ENCODE measurements around the gene ZNF648. TPM values are rescaled to one million over a fixed set of nuclear protein-coding genes. Genes with fewer than 3 reads are reported as not detected.
A peak's percentile ranks its signal among the peaks of the same experiment; 100 is the strongest.
"Not testable (repeated sequence)": the region's sequence is repeated elsewhere in the genome, so short reads cannot be mapped to it uniquely, and the experiment has no call there.

The ZNF648 gene, protein sequence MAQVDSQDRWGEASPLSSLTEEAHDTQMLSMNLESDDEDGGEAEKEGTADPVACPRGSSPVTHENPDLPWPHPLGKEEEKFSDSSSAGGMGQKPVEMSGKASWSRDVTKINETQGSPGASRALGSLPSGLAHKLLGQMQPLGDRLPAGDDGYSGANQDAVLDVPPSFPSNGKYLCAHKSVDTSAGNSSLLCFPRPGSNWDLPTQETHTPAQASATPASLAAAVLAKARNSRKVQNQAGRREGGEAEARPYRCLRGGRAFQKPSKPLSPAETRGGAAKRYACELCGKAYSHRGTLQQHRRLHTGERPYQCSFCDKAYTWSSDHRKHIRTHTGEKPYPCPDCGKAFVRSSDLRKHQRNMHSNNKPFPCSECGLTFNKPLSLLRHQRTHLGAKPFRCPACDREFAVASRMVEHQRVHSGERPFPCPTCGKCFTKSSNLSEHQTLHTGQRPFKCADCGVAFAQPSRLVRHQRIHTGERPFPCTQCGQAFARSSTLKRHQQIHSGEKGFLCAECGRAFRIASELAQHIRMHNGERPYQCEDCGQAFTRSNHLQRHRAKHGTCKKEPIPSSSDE
- polyA plus RNA-seq (ENCODE audit: low read depth in 6 of 6): not detected

GRCh38 chr1:182061594-182061993 is at the start of gene ZNF648:
TSS of gene ZNF648 (minus strand) at chr1:182061712. CDS start at chr1:182058010, 3,702 bp downstream.
- H3K4me3 Mint-ChIP-seq: no peak within 1 kb of the TSS
- peaks cover 50 to 83% (median 80%) of the 10 kb centered on the region in 3 donors for H3K27me3 Mint-ChIP-seq
- H3K4me1 Mint-ChIP-seq: peaks cover 0 to 5% (median 0%) of the 10 kb centered on the region in 3 donors
- H3K27ac Mint-ChIP-seq: no peak within 1 kb of the TSS
- no peak for DNase-seq
- peaks cover 0 to 3% of the 10 kb centered on the region in 2 donors for H3K36me3 Mint-ChIP-seq
- H3K9me3 Mint-ChIP-seq: peaks cover 0 to 12% (median 2%) of the 10 kb centered on the region in 7 donors
- no peak for ATAC-seq (ENCODE audit: low read depth in 2 of 2)

GRCh38 chr1:182110635-182111034 is 49.1 kb upstream of the ZNF648 start:
- ATAC-seq (ENCODE audit: low read depth in 2 of 2) (no peak), DNase-seq (no peak)
- peaks cover 39 to 45% (median 40%) of the 10 kb centered on the region in 3 donors for H3K27me3 Mint-ChIP-seq
- peaks cover 3 to 10% (median 7%) of the 10 kb centered on the region in 7 donors for H3K9me3 Mint-ChIP-seq
- H3K27ac Mint-ChIP-seq: no peak overlapping the region
- peaks cover 0 to 5% of the 10 kb centered on the region in 2 donors for H3K36me3 Mint-ChIP-seq
- no peak overlapping the region for H3K4me3 Mint-ChIP-seq
- H3K4me1 Mint-ChIP-seq: no peaks in the 10 kb centered on the region

GRCh38 chr1:182109771-182110170 is 48.3 kb upstream of the ZNF648 start:
- H3K9me3 Mint-ChIP-seq: peaks cover 3 to 10% (median 7%) of the 10 kb centered on the region in 7 donors
- no peak for DNase-seq
- H3K36me3 Mint-ChIP-seq: peaks cover 0 to 5% of the 10 kb centered on the region in 2 donors
- H3K27me3 Mint-ChIP-seq: peaks cover 42 to 47% (median 46%) of the 10 kb centered on the region in 3 donors
- no peaks in the 10 kb centered on the region for H3K4me1 Mint-ChIP-seq
- ATAC-seq (ENCODE audit: low read depth in 2 of 2): no peak
- H3K27ac Mint-ChIP-seq: no peak overlapping the region
- H3K4me3 Mint-ChIP-seq: no peak overlapping the region

DNA sequence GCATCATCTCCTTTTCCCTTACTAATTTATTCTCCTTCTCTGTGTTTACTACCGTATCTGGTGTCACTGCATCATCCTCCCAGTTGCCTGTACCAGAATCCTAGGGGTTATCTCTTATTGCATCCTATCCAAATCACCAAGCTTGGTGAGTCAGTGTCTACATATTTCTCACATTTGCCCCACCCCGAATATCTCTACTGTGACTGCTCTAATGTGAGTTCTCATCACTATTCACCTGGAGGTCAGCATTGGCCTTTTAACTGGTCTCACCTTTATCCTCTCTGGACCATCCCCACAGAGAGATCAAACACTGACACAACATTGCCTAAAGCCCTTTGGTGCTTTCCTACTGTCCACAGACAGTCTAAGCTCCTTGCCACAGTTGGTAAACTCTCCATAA is 45.7 kb upstream of the ZNF648 start:
- H3K36me3 Mint-ChIP-seq: peaks cover 0 to 5% of the 10 kb centered on the region in 2 donors
- no peak for DNase-seq
- peaks cover 29 to 47% (median 42%) of the 10 kb centered on the region in 3 donors for H3K27me3 Mint-ChIP-seq
- no peaks in the 10 kb centered on the region for H3K4me1 Mint-ChIP-seq
- no peak overlapping the region for H3K4me3 Mint-ChIP-seq
- no peak overlapping the region for H3K27ac Mint-ChIP-seq
- H3K9me3 Mint-ChIP-seq: peaks cover 3 to 10% (median 7%) of the 10 kb centered on the region in 7 donors
- no peak for ATAC-seq (ENCODE audit: low read depth in 2 of 2)

DNA sequence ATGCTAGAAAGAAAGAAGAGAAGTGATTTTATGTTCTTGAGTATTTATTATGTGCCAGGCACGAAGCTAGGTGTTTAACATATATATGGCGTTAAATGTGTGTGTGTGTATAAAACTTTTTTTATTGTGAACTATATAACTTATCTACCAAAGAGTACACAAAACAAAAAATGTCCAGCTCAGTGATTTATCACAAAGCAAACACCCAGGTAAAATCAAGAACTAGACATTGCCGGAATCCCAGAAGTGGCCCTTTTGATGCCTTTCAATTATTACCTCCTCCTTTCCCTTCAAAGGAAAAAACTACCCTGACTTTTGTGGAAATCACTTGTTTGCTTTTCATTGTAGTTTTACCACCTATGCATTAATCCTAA is 40.5 kb upstream of the ZNF648 start:
- ATAC-seq (ENCODE audit: low read depth in 2 of 2) (no peak), DNase-seq (no peak)
- Mint-ChIP-seq H3K27me3 (peaks cover 14 to 36% (median 34%) of the 10 kb centered on the region in 3 donors), H3K4me3 (no peak overlapping the region), H3K4me1 (no peaks in the 10 kb centered on the region), H3K9me3 (peaks cover 0 to 9% (median 4%) of the 10 kb centered on the region in 7 donors), H3K36me3 (peaks cover 0 to under 1% of the 10 kb centered on the region in 2 donors), H3K27ac (no peak overlapping the region)

- no peak for ATAC-seq (ENCODE audit: low read depth in 2 of 2)
- H3K27me3 Mint-ChIP-seq: peaks cover 12 to 36% (median 34%) of the 10 kb centered on the region in 3 donors
These were observed 40.0 kb upstream of the ZNF648 start for GRCh38 chr1:182101415-182102042.

DNA sequence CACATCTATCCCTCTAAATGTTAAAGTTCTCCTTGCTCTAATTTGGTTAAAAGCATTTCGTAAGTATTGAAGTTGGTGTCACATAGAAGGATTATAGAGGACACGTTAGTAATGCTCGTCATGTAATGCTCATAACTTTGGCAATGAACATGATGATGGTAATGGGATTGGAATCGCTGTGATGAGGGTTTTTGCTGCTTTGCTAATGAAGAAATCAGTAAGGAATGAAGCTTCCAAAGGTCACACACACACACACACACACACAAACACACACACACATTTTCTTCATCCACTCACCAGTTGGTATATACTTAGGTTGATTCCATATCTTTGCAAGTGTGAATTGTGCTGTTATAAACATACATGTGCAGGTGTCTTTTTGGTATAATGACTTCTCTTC is 36.8 kb upstream of the ZNF648 start:
- no peak overlapping the region for H3K4me3 Mint-ChIP-seq
- H3K36me3 Mint-ChIP-seq: no peaks in the 10 kb centered on the region
- no peak for DNase-seq
- ATAC-seq (ENCODE audit: low read depth in 2 of 2): no peak
- H3K9me3 Mint-ChIP-seq: peaks cover 0 to 7% (median 4%) of the 10 kb centered on the region in 7 donors
- peaks cover 8 to 42% (median 24%) of the 10 kb centered on the region in 3 donors for H3K27me3 Mint-ChIP-seq
- no peak overlapping the region for H3K27ac Mint-ChIP-seq
- H3K4me1 Mint-ChIP-seq: no peaks in the 10 kb centered on the region

More at GRCh38 chr1:182101415-182102042, 40.0 kb upstream of the ZNF648 start:
- Mint-ChIP-seq H3K36me3 (no peaks in the 10 kb centered on the region), H3K9me3 (peaks cover 0 to 7% (median 4%) of the 10 kb centered on the region in 7 donors), H3K4me3 (no peak overlapping the region), H3K27ac (no peak overlapping the region), H3K4me1 (no peaks in the 10 kb centered on the region)
- DNase-seq: no peak

DNA sequence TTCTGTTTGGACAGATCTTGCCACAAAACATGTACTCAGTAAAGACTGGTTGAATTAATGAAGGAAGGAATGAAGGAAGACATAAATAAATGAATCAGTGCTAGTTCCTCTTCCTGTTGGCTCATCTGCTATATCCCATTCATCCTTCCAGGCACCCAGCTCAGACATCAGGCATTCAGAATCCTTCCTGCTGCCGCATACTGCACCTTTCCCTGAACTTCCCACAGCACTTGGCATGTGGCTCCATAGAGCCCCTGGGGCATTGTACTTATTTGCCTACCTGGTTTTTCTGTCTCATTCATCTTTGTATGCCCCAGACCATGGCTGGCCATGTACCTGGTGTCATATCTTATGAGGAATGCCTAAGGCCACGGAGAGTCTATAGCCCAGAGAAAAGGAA is 34.4 kb upstream of the ZNF648 start:
- Mint-ChIP-seq H3K4me1 (no peaks in the 10 kb centered on the region), H3K36me3 (no peaks in the 10 kb centered on the region), H3K27ac (no peak overlapping the region), H3K27me3 (peaks cover 0 to 43% (median 24%) of the 10 kb centered on the region in 3 donors), H3K9me3 (peaks cover 0 to 7% (median 4%) of the 10 kb centered on the region in 7 donors), H3K4me3 (no peak overlapping the region)
- DNase-seq (no peak), ATAC-seq (ENCODE audit: low read depth in 2 of 2) (no peak)

GRCh38 chr1:182094514-182095005 is 33.0 kb upstream of the ZNF648 start:
- H3K27ac Mint-ChIP-seq; H3K9me3 Mint-ChIP-seq; DNase-seq; ATAC-seq (ENCODE audit: low read depth in 2 of 2); H3K4me1 Mint-ChIP-seq; H3K36me3 Mint-ChIP-seq; H3K4me3 Mint-ChIP-seq: not testable (repeated sequence)
- H3K27me3 Mint-ChIP-seq: peaks cover 0 to 37% (median 18%) of the 10 kb centered on the region in 3 donors

- Mint-ChIP-seq H3K4me1 (no peaks in the 10 kb centered on the region), H3K27ac (no peak overlapping the region), H3K36me3 (no peaks in the 10 kb centered on the region), H3K9me3 (no peaks in the 10 kb centered on the region), H3K27me3 (peaks cover 0 to 37% (median 14%) of the 10 kb centered on the region in 3 donors), H3K4me3 (no peak overlapping the region)
- ATAC-seq (ENCODE audit: low read depth in 2 of 2): no peak
- DNase-seq: no peak
These were observed 32.3 kb upstream of the ZNF648 start for GRCh38 chr1:182093781-182094180.

DNA sequence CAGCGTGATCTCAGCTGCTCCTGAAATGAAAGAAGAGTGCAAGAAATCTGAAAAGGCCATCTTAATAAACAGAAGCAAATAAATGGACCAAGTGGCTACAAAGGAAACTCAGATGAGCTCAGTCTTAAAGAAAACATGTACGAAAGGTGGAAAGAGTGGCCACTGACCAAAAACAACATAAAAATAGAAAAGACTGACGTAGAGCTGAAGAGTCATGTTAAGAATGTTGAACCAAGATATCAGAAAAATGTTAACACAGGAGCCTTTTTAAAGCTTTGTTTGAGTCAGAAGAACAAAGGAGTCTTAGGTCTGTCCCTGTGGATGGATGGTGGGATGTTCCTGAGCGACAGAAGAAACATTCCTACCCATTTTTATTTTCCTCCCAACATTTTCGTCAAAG is 30.8 kb upstream of the ZNF648 start:
- Mint-ChIP-seq H3K9me3 (no peaks in the 10 kb centered on the region), H3K27ac (peak overlapping the region in 1 of 6 donors; percentile 58), H3K4me3 (no peak overlapping the region), H3K4me1 (no peaks in the 10 kb centered on the region), H3K36me3 (no peaks in the 10 kb centered on the region), H3K27me3 (peaks cover 0 to 33% (median 14%) of the 10 kb centered on the region in 3 donors)
- no peak for ATAC-seq (ENCODE audit: low read depth in 2 of 2)
- DNase-seq: no peak

GRCh38 chr1:182091083-182091482 is 29.6 kb upstream of the ZNF648 start:
- Mint-ChIP-seq H3K4me1 (no peaks in the 10 kb centered on the region), H3K36me3 (no peaks in the 10 kb centered on the region), H3K27ac (peak overlapping the region in 1 of 6 donors; percentile 61), H3K27me3 (peaks cover 0 to 22% (median 14%) of the 10 kb centered on the region in 3 donors), H3K9me3 (no peaks in the 10 kb centered on the region), H3K4me3 (no peak overlapping the region)
- no peak for ATAC-seq (ENCODE audit: low read depth in 2 of 2)
- no peak for DNase-seq

DNA sequence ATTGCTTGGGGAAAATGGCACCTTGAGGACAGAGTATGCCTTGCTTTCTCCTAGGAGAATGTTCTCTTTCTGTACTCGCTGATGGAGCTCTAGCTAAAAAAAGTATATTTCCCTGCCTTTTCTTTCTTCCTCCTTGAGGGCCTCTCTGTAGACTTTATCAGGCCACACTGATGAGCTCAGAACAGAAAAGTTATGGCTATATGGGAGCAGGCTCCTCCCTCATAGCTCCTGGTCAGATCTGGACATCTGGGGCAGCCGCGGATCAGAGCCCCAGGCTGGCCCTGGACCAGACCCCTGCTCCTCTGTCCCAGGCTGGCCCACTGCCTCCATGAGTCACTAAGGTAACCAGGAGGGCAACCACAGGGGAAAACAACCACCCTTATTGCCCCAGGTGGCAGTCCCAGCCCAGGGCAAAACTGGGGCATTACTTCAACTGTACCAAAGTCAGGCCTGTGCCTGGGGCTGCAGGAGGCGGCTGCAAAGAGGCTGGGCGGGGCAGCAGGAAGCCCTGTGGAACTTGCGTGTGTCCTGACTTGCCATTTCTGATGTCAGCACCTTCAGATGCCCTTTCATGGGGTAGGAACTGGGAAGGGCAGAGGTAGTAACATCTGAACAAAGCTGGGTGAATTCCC is 26.3 kb upstream of the ZNF648 start:
- H3K27ac Mint-ChIP-seq: peak overlapping the region in 1 of 6 donors; percentile 71
- H3K4me1 Mint-ChIP-seq: peaks cover 5 to 7% (median 6%) of the 10 kb centered on the region in 3 donors
- peaks cover 0 to 8% (median 7%) of the 10 kb centered on the region in 3 donors for H3K27me3 Mint-ChIP-seq
- DNase-seq (no peak), ATAC-seq (ENCODE audit: low read depth in 2 of 2) (no peak)
- no peaks in the 10 kb centered on the region for H3K9me3 Mint-ChIP-seq
- no peaks in the 10 kb centered on the region for H3K36me3 Mint-ChIP-seq
- H3K4me3 Mint-ChIP-seq: no peak overlapping the region

Measured in naive B cell (primary cell).